HG03097 (cell line): ENCODE measurements around the gene ZXDB.
"Not testable (repeated sequence)": the region's sequence is repeated elsewhere in the genome, so short reads cannot be mapped to it uniquely, and the experiment has no call there.

Experiments
- ATAC-seq: cut with Tn5 transposase; IDR thresholded peaks from one replicate; pipeline ENCODE4 v1.9.1; 2021; ENCODE audit not compliant: unreplicated experiment, low FRiP score

Gene ZXDB

DNA sequence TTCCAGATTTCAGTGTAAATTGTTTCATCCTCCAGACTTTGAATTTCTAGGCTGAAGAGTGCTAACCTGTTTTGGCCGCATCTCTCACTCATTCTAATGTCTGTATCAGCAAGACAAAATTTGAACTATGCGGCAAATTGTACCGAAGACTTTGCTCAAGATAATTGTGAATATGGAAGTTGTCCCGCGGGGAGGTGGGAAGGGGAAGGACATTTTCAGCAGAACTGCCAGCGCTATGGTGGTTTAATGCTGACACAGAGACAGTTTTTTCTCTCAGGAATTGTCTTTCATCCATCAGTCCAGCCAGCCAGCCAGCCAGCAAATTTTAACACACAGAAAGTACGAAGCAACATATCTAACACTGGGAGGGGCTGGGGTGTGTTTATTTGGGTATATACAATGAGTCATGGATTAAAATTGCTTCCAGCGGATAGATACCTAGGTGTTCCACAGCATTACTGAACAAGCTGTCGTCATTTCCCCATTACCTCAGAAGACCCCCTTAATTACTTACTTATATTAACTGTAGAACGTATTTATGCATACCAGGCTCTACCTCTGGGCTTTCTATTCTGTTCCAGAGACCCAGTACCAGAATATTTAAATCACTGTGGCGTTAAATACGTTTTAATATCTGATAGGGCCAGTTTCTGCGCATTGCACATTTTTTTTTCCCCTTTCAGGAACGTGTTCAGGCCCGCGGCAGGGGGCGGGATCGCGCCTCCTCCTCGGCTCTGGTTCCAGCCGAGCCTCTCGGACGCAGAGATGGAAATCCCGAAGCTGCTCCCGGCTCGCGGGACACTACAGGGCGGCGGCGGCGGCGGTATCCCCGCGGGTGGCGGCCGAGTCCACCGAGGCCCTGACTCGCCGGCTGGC lies at the start of gene ZXDB:
ZXDB (plus strand) TSS at position 728 of the 876 bp plus-strand sequence; CDS start at position 766, 38 bp downstream.
- ATAC-seq = peak; percentile 42

DNA sequence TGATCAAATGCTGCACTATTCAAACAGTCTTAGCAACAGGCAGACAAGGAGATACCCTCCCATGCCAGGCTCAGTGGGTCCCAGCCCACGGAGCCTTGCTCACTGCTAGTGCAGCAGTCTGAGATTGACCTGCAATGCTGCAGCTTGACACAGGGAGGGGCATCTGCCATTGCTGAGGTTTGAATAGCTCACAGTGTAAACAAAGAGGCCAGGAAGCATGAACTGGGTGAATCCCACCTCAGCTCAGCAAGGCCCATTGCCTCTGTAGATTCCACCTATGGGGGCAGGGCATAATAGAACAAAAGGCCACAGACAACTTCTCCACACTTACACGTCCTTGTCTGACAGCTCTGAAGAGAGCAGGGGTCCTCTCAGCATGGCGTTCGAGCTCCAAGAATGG lies 26.6 kb upstream of the ZXDB start:
- no peak for ATAC-seq

DNA sequence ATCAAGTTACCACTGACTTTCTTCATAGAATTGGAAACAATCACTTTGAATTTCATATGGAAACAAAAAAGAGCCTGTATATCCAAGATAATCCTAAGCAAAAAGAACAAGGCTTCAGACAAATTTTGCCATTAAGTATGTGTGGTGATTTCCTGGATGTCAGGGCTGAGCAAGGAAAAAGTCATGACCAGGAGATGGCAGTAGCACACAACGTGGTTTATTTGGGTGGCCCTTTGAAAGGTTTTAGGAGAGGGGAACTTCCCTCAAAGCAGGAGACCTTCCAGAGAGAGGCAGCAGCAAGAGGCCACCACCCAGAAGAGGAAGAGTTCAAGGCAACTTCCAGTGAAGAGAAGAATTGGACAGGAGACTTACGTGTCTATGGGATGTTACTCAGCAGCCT lies 18.1 kb upstream of the ZXDB start:
- ATAC-seq = no peak

DNA sequence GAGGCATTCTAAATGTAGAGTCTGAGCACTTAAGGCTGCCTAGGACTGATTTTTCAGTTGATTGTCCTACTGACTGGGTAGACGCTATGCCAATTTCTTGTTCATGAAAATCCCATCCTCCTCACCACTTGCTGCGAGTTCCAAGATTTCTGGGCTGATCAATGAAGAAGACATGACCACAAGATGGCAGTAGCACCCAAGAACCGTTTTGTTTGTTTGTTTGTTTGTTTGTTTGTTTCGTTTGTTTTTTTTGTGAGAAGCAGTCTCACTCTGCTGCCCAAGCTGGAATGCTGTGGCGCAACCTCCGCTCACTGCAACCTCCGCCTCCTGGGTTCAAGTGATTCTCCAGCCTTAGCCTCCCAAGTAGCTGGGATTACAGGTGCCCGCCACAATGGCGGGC lies 8.9 kb upstream of the ZXDB start:
- not testable (repeated sequence) for ATAC-seq

DNA sequence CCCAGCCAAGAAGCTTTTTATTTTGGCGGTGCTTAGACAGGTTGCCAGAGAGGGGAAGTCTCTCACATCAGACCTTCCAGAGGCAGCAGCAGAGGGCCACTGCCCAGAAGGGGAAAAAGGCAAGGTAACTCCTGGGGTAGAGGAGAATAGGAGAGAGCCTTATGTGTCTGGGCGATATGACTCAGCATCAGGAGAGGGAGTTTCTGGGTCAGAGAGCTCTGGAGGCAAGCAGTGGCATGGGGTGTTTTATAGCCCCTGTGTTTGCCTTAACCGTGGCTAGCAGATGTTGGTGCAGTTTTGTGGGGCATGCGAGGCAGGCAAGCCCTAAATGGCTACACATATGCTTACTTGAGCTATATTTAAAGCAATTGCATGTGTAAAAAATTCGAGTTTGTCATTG lies 8.3 kb upstream of the ZXDB start:
- no peak for ATAC-seq

DNA sequence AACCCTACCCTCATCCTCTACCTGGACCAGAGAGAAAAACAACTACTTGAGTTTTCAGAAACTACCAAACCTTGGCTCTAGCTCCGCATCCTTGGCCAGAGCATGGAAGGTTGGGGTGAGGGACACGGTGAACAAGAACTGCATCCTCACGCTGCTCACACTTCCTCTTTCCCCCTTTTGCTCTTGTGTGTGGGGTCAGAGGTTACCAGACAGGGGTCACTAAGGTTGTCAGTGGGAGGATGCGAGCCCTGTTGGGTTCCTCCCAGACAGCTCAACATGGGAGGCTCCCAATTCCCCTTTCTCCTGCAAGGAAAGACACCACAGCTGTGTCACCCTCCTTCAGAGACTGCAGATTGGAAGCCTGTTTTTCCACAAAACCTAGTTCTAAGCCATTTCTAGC lies 5.5 kb upstream of the ZXDB start:
- no peak for ATAC-seq

DNA sequence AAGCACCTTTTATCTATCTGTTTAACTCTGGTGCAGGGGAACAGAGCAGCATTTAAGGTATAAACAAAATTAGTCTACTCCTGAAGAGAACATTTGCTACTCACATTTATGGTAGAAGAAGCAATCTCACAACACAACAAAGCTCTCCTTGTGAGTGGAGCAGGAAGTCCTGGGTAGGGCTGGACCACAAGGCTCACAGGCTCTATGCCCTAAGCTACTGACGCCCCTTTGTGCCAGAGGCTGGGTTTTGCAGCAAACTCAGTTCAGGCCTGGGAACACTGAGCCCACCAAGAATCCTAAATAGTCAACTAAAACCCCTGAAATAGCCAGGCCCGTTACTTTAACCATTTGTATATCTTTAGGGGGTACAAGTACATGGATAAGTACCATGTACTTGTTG lies 4.7 kb upstream of the ZXDB start:
- ATAC-seq = no peak

DNA sequence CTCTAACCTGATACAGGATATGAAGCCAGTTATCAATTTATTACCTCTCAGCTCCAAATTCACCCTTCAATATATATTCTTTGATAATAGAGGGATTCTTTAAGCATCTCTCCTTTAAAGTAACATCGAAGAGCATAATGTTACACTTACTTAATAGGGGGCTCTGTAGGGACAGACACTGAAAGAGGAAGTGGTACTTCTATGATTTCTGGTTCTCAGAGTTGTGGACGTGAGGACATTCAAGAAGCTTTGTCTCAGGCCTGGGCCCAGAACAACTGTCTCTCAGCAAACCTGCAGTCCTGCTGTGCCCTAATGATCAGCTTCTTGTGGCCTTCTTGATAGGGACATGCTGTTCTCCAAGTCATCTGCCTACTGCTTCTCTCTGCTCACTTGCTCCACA lies 4.2 kb upstream of the ZXDB start:
- ATAC-seq = no peak

DNA sequence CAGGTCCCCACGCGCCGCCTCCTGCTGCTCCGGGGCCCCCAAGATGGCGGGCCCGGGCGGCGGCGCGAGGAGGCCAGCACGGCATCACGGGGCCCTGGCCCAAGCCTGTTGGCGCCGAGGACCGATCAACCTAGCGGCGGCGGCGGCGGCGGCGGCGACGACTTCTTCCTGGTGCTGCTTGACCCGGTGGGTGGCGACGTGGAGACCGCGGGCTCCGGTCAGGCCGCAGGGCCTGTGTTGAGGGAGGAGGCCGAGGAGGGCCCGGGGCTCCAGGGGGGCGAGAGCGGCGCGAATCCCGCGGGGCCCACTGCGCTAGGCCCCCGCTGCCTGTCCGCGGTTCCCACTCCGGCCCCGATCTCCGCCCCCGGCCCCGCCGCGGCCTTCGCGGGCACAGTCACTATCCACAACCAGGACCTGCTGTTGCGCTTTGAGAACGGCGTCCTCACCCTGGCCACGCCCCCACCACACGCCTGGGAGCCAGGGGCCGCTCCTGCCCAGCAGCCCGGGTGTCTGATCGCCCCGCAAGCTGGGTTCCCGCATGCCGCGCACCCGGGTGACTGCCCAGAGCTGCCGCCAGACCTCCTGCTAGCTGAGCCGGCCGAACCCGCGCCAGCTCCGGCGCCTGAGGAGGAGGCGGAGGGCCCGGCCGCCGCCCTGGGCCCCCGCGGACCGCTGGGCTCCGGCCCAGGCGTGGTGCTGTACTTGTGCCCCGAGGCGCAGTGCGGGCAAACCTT lies 516 bp downstream of the ZXDB start:
- peak; percentile 67 for ATAC-seq

DNA sequence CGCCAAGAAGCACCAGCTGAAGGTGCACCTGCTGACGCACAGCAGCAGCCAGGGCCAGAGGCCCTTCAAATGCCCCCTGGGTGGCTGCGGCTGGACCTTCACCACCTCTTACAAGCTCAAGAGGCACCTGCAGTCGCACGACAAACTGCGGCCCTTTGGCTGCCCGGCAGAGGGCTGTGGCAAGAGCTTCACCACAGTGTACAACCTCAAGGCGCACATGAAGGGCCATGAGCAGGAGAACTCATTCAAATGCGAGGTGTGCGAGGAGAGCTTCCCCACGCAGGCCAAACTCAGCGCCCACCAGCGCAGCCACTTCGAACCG lies 1.0 kb downstream of the ZXDB start:
- ATAC-seq = peak; percentile 49

DNA sequence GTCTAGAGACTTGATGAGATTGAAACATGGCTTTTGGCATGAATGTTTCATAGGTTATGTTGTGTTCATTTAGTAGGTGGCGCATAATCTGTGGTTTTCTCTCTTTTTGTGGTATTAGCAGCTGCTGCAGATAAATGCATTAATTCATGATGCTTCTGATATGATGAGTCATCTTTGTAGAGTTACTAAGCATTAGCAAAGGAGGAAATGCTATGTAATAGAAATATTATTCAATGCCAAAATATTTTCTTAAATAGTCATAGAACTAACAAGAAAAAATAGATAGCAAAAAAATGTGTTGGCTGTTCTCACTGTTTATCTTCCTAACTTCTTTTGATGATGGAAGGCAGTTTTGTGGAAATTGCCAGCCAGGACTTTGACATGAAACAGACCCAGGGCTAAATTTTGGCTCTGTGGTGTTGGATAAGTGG lies 3.6 kb downstream of the ZXDB start:
- ATAC-seq = no peak

DNA sequence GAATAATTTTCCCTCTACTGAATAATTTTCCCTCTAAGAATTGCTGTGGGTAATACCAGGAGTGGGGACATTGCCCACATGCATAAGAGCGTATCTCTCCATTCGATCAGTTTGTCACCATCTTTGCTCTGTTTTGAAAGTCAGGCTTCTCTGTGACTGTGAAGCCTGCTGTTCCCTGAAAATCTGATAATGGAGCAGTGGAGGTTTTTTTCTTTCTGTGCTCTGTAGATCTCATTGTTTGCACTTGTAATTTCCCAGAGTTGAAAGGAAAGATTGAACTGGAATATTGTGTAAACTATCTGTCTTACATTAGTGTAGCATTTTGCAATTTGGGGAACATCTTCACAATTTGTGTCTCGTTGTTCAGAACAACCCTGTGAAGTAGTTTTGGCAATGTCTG lies 4.3 kb downstream of the ZXDB start:
- ATAC-seq = no peak

DNA sequence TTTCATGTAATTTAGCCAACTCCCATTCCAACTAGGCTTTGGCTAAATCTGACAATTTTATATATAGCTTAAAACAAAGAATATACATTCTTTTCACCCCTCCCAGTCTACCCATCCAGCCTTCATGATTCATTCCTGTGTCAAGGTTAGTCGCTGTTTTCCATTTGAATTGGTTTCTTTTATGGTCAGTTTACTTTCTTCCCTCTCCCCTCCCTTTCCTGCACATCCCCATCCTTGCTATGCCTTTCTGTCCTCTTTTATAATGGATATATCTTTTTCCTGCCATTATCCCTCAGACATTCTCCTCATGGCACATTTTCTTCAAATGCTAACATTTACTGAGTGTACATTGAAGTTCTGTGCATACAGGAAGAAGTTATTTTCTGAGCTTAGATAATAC lies 4.7 kb downstream of the ZXDB start:
- no peak for ATAC-seq

DNA sequence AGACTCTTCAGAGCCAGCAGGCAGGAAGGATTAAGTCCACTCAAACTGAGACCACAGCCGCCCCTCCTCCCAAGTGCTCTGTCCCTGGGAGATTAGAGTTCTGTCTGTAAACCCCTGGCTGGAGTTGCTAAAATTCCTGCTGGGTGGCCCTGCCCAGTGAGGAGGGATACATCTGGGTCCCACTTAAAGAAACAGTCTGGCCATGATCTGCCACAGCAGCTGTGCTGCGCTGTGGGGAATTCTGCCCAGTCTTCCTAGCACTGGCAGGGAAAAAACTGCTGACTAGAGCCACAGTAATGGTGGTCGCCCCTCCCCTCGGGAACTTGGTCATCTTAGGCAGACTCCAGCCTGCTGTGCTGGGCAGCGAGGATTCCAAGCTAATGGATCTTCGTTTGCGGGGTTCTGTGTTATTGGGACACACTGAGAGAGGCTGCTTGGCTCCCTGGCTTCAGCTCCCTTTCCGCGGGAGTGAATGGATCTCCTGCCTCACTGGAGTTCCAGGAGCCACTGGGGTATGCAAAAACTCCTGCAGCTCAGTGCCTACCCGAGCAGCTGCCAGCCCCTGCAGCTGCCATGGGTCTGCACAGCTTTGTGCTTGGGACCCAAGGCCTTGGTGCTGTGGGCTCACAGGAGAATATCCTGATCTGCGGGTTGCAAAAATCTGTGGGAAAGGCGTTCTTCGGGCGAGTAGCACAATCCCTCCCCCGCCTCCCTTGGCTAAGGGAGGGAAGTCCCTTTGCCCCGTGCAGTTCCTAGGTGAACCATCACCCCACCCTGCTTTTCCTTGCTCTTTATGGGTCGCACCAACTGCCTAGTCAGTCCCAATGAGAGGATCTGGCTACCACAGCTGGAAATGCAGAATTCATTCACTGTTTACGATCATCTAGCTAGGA lies 15.7 kb downstream of the ZXDB start:
- ATAC-seq = no peak

DNA sequence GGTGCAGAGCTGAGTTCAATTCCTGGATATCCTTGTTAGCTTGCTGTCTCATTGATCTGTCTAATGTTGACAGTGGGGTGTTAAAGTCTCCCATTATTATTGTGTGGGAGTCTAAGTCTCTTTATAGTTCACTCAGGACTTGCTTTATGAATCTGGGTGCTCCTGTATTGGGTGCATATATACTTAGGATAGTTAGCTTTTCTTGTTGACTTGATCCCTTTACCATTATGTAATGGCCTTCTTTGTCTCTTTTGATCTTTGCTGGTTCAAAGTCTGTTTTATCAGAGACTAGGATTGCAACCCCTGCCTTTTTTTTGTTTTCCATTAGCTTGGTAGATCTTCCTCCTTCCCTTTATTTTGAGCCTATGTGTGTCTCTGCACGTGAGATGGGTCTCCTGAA lies 21.5 kb downstream of the ZXDB start:
- not testable (repeated sequence) for ATAC-seq

DNA sequence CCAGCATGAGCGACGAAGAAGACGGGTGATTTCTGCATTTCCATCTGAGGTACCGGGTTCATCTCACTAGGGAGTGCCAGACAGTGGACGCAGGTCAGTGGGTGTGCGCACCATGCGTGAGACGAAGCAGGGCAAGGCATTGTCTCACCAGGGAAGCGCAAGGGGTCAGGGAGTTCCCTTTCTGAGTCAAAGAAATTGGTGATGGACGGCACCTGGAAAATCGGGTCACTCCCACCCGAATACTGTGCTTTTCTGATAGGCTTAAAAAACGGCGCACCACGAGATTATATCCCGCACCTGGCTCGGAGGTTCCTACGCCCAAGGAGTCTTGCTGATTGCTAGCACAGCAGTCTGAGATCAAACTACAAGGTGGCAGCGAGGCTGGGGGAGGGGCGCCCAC lies 37.6 kb downstream of the ZXDB start:
- ATAC-seq = not testable (repeated sequence)

DNA sequence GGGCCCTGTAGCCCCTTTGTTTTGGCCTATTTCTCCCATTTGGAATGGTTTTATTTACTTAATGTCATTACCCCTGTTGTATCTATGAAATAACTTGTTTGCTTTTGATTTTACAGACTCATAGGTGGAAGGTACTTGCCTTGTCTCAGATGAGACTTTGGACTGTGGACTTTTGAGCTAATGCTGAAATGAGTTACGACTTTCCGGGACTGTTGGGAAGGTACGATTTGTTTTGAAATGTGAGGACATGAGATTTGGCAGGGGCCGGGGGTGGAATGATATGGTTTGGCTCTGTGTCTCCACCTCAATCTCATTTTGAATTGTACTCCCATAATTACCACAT lies 48.8 kb downstream of the ZXDB start:
- ATAC-seq = no peak

DNA sequence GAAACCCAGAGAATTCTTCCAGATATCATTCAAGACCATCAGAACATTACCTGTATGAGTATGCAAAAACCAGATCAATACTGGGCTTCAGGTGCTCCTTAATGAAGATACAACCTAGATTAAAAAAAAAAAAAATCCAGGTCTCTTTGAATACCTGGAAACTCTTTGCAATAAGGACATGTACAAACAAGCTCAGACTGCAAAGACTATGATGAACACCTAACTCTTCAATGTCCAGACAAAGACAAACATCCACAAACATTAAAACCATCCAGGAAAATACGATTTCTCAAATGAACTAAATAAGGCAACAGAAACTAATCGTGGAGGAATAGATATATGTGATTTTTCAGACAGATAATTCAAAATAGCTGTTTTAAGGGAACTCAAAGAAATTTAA lies 49.5 kb downstream of the ZXDB start:
- no peak for ATAC-seq

DNA sequence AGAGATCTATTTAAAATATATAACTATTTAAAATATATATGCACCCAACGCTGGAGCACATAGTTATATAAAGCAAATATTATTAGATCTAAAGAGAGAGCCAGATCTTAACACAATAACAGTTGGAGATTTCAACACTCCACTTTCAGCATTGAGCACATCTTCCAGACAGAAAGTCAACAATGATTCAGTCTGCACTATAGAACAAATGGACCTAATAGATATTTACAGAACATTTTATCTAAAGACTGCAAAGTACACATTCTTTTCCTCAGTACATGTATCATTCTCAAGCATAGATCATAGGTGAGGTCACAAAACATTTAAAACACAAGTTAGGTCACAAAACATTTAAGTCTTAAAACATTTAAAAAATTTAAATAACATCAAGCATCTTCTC lies 51.9 kb downstream of the ZXDB start:
- ATAC-seq = no peak

DNA sequence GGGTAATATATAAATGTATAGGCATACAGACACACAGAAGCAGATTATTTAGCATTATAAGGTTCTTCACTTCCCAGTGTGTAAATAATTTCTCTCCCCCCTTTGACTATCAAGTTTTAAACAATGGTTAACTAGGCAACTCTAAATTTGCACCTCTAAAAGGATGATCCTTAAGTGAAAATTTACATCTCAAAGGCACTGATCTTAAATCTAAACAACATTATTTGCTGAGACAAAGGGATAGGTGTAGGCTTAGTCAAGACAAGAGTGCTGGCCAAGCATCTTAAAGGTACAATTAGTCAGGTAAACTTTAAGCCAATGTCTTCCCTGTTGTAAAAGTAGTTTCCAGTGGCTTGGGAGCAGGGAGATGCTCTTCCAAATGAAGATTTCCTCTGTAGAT lies 55.2 kb downstream of the ZXDB start:
- no peak for ATAC-seq
